ENCODE results near the gene CHST8.

The CHST8 gene

DNA sequence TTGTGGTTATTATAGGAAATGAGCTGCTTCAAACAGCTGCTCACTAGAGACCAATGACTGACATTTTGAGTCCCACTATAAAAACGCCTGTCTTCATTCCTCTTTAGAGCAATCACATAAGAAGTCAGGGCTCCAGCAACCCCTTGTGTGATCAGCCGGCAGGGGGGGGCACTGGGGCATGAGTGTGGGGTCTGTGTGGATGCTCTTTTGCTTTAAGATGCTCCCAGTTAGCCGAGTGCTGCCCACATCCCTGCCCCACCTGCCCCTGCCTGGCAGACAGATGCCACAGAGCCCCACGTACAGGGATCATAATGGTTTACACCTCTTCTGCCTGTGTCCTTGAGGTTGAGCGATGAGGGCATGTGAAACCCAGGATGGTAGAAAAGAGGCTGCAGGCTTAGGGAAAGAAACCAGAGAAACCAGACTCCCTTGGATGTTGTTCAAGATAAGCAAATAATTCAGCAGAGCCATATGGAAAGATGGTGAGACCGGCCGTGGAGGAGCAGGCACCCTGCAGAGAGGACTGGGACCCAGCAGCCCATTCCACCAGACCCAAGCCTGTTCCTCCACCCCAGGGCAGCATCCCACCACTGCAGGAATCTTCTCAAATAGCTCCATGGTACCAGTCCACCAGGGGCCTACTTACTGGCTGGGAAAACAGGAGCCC, 55.4 kb downstream of the CHST8 start:
- H2AFZ ChIP-seq (ENCODE audit: low read depth, low read length), result no peak overlapping the region
- WGBS, result 68% methylated on average over 6 of the region's 7 CpGs

DNA sequence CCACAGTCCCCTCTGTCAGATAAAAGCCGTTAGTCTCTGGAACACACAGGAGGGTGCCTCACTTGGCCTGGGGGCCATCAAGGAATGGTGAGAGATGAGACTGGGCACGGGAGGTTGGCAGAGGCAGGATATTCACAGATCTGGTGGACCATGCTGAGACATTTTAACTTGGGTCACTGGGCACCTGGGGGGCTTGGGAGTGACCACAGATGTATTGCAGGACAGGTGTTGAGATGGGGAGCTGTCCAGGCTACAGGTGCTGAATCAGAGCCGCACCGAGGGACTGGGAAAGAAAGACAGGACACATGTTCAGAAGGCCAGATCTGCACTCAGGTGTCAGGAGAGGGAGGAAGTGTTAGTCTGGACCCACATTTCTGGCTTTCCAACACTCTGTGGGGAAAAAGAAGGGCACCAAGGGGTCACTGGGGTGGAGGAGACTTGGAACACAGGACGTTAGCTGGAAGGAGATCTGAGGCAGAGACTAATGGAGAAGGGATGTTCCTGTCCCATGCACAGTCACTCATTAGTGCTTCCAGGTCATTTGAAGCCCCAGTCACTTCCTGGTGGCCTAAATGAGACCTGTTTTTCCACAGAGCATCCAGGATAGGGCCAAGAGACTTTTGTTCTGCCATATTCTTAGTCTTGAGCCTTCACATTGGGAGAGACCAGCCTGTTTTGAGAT, 56.1 kb downstream of the CHST8 start:
- H2AK5ac ChIP-seq (ENCODE audit: low read length, severe bottlenecking), result no peak overlapping the region
- H3K9me3 ChIP-seq (ENCODE audit: control insufficient read depth, low read length), result no peaks in the 10 kb centered on the region
- H4K8ac ChIP-seq (ENCODE audit: low read length), result no peak overlapping the region
- H3K27me3 ChIP-seq (ENCODE audit: control insufficient read depth in 1 of 2, insufficient read depth in 1 of 2, low read length in 2 of 2), result peaks cover 0 to 14% of the 10 kb centered on the region in 2 experiments
- WGBS, result 60% methylated on average over 5 of the region's 5 CpGs
- no peaks in the 10 kb centered on the region for H3K36me3 ChIP-seq (ENCODE audit: control insufficient read depth in 1 of 2, insufficient read depth in 2 of 2, low read depth in 1 of 2, low read length in 2 of 2)
- H3K18ac ChIP-seq (ENCODE audit: low read depth in 1 of 2, low read length in 2 of 2), result no peak overlapping the region
- H3K4me1 ChIP-seq (ENCODE audit: control insufficient read depth, insufficient read depth, low read depth, low read length), result no peaks in the 10 kb centered on the region
- H4K91ac ChIP-seq (ENCODE audit: low read length), result no peak overlapping the region
- no peak overlapping the region for H2BK15ac ChIP-seq (ENCODE audit: low read depth, poor library complexity, severe bottlenecking)
- no peaks in the 10 kb centered on the region for H3K79me1 ChIP-seq (replicated peaks; ENCODE audit: low read length, poor library complexity, severe bottlenecking)
- no peak overlapping the region for H3K14ac ChIP-seq (ENCODE audit: low read length in 2 of 2)
- H2BK12ac ChIP-seq (ENCODE audit: low read length in 2 of 2), result no peak overlapping the region
- no peak overlapping the region for H3K4ac ChIP-seq (ENCODE audit: low read depth in 1 of 2, low read length in 2 of 2)
- no peak overlapping the region for H3K4me3 ChIP-seq (ENCODE audit: insufficient read depth in 1 of 2, low read depth in 1 of 2, low read length in 2 of 2)
- no peak overlapping the region for H2BK120ac ChIP-seq (ENCODE audit: low read depth, low read length)
- H2AFZ ChIP-seq (ENCODE audit: low read depth, low read length), result no peak overlapping the region
- DNase-seq, result no peak
- no peak overlapping the region for H3K23ac ChIP-seq (ENCODE audit: low read length in 2 of 2)
- no peak overlapping the region for H3K9ac ChIP-seq (ENCODE audit: low read length)
- H2BK5ac ChIP-seq (ENCODE audit: low read depth, low read length, poor library complexity, severe bottlenecking), result no peak overlapping the region
- H3K27ac ChIP-seq (ENCODE audit: low read length, poor library complexity, severe bottlenecking), result no peak overlapping the region
- no peak overlapping the region for H3K4me2 ChIP-seq (ENCODE audit: low read length, poor library complexity, severe bottlenecking)

More for the DNA sequence above, 55.4 kb downstream of the CHST8 start:
- Histone ChIP-seq H3K23ac (ENCODE audit: low read length in 2 of 2) (no peak overlapping the region), H3K4me2 (ENCODE audit: low read length, poor library complexity, severe bottlenecking) (no peak overlapping the region), H3K4me1 (ENCODE audit: control insufficient read depth, insufficient read depth, low read depth, low read length) (no peaks in the 10 kb centered on the region), H3K14ac (ENCODE audit: low read length in 2 of 2) (no peak overlapping the region), H3K9me3 (ENCODE audit: control insufficient read depth, low read length) (no peaks in the 10 kb centered on the region), H2AK5ac (ENCODE audit: low read length, severe bottlenecking) (no peak overlapping the region), H4K8ac (ENCODE audit: low read length) (no peak overlapping the region), H2BK5ac (ENCODE audit: low read depth, low read length, poor library complexity, severe bottlenecking) (no peak overlapping the region), H2BK15ac (ENCODE audit: low read depth, poor library complexity, severe bottlenecking) (no peak overlapping the region), H3K9ac (ENCODE audit: low read length) (no peak overlapping the region), H2BK12ac (ENCODE audit: low read length in 2 of 2) (no peak overlapping the region), H2BK120ac (ENCODE audit: low read depth, low read length) (no peak overlapping the region), H3K36me3 (ENCODE audit: control insufficient read depth in 1 of 2, insufficient read depth in 2 of 2, low read depth in 1 of 2, low read length in 2 of 2) (no peaks in the 10 kb centered on the region), H3K4ac (ENCODE audit: low read depth in 1 of 2, low read length in 2 of 2) (no peak overlapping the region), H3K79me1 (replicated peaks; ENCODE audit: low read length, poor library complexity, severe bottlenecking) (no peaks in the 10 kb centered on the region), H3K27me3 (ENCODE audit: control insufficient read depth in 1 of 2, insufficient read depth in 1 of 2, low read length in 2 of 2) (peaks cover 0 to 10% of the 10 kb centered on the region in 2 experiments), H3K18ac (ENCODE audit: low read depth in 1 of 2, low read length in 2 of 2) (no peak overlapping the region), H4K91ac (ENCODE audit: low read length) (no peak overlapping the region), H3K27ac (ENCODE audit: low read length, poor library complexity, severe bottlenecking) (no peak overlapping the region), H3K4me3 (ENCODE audit: insufficient read depth in 1 of 2, low read depth in 1 of 2, low read length in 2 of 2) (no peak overlapping the region)
- no peak for DNase-seq

DNA sequence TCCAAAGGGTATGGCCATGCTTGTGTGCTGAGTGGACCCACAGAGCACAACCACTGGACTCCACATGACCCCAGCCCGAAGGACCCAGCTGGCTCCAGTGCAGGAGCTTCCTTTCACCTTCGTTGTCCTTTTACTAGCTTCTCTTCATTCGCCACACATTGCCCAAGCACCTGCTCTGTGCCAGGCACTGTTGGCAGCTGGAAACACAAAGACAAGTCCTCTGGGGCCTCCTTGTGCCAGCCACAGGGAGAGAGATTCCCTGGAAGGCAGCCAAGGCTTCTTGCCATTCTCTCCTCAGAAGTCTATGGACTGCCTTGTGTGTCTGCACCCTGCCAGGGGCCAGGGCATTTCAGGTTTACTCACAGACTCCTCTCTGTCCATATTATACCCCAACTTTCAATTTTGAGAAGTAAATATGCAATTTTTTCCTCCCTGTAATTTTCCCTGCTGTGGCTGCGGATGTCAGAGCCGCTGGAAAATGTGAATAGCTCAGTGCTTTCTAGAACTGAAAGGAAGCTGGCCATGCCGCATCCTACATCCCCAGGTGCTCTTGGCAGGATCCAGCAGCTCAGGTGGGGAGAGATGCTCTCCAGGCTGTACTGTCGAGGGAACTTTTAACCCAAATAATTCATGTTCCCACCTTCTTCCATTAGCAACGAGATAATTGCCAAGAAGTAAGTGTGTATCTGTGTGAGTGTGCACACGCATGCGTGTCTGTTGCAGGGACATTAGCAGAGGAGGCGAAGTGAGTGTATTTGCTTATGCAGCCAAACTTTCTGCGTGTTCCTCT, 57.2 kb downstream of the CHST8 start:
- Histone ChIP-seq H3K79me1 (replicated peaks; ENCODE audit: low read length, poor library complexity, severe bottlenecking) (no peaks in the 10 kb centered on the region), H3K27ac (ENCODE audit: low read length, poor library complexity, severe bottlenecking) (no peak overlapping the region), H4K91ac (ENCODE audit: low read length) (no peak overlapping the region), H3K9ac (ENCODE audit: low read length) (no peak overlapping the region), H3K4ac (ENCODE audit: low read depth in 1 of 2, low read length in 2 of 2) (no peak overlapping the region), H2BK120ac (ENCODE audit: low read depth, low read length) (no peak overlapping the region), H3K4me1 (ENCODE audit: control insufficient read depth, insufficient read depth, low read depth, low read length) (no peaks in the 10 kb centered on the region), H2BK5ac (ENCODE audit: low read depth, low read length, poor library complexity, severe bottlenecking) (no peak overlapping the region), H4K8ac (ENCODE audit: low read length) (no peak overlapping the region), H2AK5ac (ENCODE audit: low read length, severe bottlenecking) (no peak overlapping the region), H2BK15ac (ENCODE audit: low read depth, poor library complexity, severe bottlenecking) (no peak overlapping the region), H3K14ac (ENCODE audit: low read length in 2 of 2) (no peak overlapping the region), H3K4me3 (ENCODE audit: insufficient read depth in 1 of 2, low read depth in 1 of 2, low read length in 2 of 2) (no peak overlapping the region), H3K36me3 (ENCODE audit: control insufficient read depth in 1 of 2, insufficient read depth in 2 of 2, low read depth in 1 of 2, low read length in 2 of 2) (no peaks in the 10 kb centered on the region), H3K23ac (ENCODE audit: low read length in 2 of 2) (no peak overlapping the region), H2AFZ (ENCODE audit: low read depth, low read length) (no peak overlapping the region), H3K9me3 (ENCODE audit: control insufficient read depth, low read length) (no peaks in the 10 kb centered on the region), H2BK12ac (ENCODE audit: low read length in 2 of 2) (no peak overlapping the region), H3K4me2 (ENCODE audit: low read length, poor library complexity, severe bottlenecking) (no peak overlapping the region), H3K27me3 (ENCODE audit: control insufficient read depth in 1 of 2, insufficient read depth in 1 of 2, low read length in 2 of 2) (peaks cover 6 to 21% of the 10 kb centered on the region in 2 experiments), H3K18ac (ENCODE audit: low read depth in 1 of 2, low read length in 2 of 2) (no peak overlapping the region)
- WGBS, result 78% methylated on average over 11 of the region's 12 CpGs
- no peak for DNase-seq

DNA sequence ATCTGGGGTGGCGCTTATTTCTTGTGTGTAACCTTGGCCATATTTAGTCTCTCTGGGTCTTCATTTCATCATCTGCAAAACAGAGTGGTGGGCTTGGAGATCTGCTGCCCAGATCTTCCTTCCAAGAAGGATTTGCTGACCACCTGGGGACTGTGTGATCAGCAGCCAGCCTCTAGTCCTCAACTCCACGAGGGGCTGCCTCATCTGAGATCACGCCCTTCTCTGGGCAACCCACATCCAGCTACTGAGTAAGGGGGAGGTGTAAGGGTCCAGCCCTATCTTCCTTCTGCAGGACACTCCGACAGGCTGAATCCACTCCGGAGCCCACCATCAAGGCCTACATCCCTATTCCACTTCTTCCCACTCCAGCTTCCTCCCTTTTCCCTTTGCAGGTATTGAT, 57.9 kb downstream of the CHST8 start:
- peaks cover 8 to 25% of the 10 kb centered on the region in 2 experiments for H3K27me3 ChIP-seq (ENCODE audit: control insufficient read depth in 1 of 2, insufficient read depth in 1 of 2, low read length in 2 of 2)
- WGBS, result 58% methylated on average over 5 of the region's 5 CpGs

More for the DNA sequence above, 57.9 kb downstream of the CHST8 start:
- Histone ChIP-seq H2AFZ (ENCODE audit: low read depth, low read length) (no peak overlapping the region), H3K79me1 (replicated peaks; ENCODE audit: low read length, poor library complexity, severe bottlenecking) (no peaks in the 10 kb centered on the region), H3K14ac (ENCODE audit: low read length in 2 of 2) (no peak overlapping the region), H3K18ac (ENCODE audit: low read depth in 1 of 2, low read length in 2 of 2) (no peak overlapping the region), H3K36me3 (ENCODE audit: control insufficient read depth in 1 of 2, insufficient read depth in 2 of 2, low read depth in 1 of 2, low read length in 2 of 2) (no peaks in the 10 kb centered on the region), H2BK12ac (ENCODE audit: low read length in 2 of 2) (no peak overlapping the region), H3K4me1 (ENCODE audit: control insufficient read depth, insufficient read depth, low read depth, low read length) (no peaks in the 10 kb centered on the region), H2BK120ac (ENCODE audit: low read depth, low read length) (no peak overlapping the region), H2BK15ac (ENCODE audit: low read depth, poor library complexity, severe bottlenecking) (no peak overlapping the region), H4K91ac (ENCODE audit: low read length) (no peak overlapping the region), H2BK5ac (ENCODE audit: low read depth, low read length, poor library complexity, severe bottlenecking) (no peak overlapping the region), H3K4me3 (ENCODE audit: insufficient read depth in 1 of 2, low read depth in 1 of 2, low read length in 2 of 2) (no peak overlapping the region), H2AK5ac (ENCODE audit: low read length, severe bottlenecking) (no peak overlapping the region), H3K9ac (ENCODE audit: low read length) (no peak overlapping the region), H3K9me3 (ENCODE audit: control insufficient read depth, low read length) (no peaks in the 10 kb centered on the region), H3K4me2 (ENCODE audit: low read length, poor library complexity, severe bottlenecking) (no peak overlapping the region), H3K4ac (ENCODE audit: low read depth in 1 of 2, low read length in 2 of 2) (no peak overlapping the region), H4K8ac (ENCODE audit: low read length) (no peak overlapping the region), H3K27ac (ENCODE audit: low read length, poor library complexity, severe bottlenecking) (no peak overlapping the region), H3K23ac (ENCODE audit: low read length in 2 of 2) (no peak overlapping the region)
- no peak for DNase-seq
